Skeletal muscle tissue (tissue), 4 donors: ENCODE data around the gene COMMD10. TPM values are rescaled to one million over a fixed set of nuclear protein-coding genes. Genes with fewer than 3 reads are reported as not detected.

ENCODE experiments used
- H3K27ac ChIP-seq: one replicate; pipeline ENCODE4 v1.7.0; 2013; ENCODE audit warnings: mild to moderate bottlenecking, low read depth, low read length, inconsistent platforms
- H3K27me3 ChIP-seq, 3 donors: one replicate each; pipeline ENCODE4 v1.7.0; 2013; ENCODE audit warnings: low read length in 3 of 3; ENCODE audit not compliant: control insufficient read depth in 3 of 3, insufficient read depth in 3 of 3
- H3K36me3 ChIP-seq, 3 donors: one replicate each; pipeline ENCODE4 v1.7.0; 2013; ENCODE audit warnings: low read length in 3 of 3; ENCODE audit not compliant: control insufficient read depth in 3 of 3, insufficient read depth in 3 of 3
- H3K4me1 ChIP-seq, 3 donors: one replicate each; pipeline ENCODE4 v1.7.0; 2013; ENCODE audit warnings: low read length in 3 of 3, mild to moderate bottlenecking in 3 of 3; ENCODE audit not compliant: control insufficient read depth in 3 of 3, insufficient read depth in 3 of 3
- H3K4me3 ChIP-seq, 3 donors: one replicate each; pipeline ENCODE4 v1.7.0; 2013; ENCODE audit warnings: low read length in 3 of 3
- H3K9ac ChIP-seq, 3 donors: one replicate each; pipeline ENCODE4 v1.7.0; 2013; ENCODE audit warnings: low read length in 3 of 3, mild to moderate bottlenecking in 3 of 3, moderate library complexity in 2 of 3, low read depth in 1 of 3
- H3K9me3 ChIP-seq, 3 donors: one replicate each; pipeline ENCODE4 v1.7.0; 2013; ENCODE audit warnings: low read length in 3 of 3; ENCODE audit not compliant: control insufficient read depth in 3 of 3
- total RNA-seq: library from RNA; depleted of rRNA; stranded (reverse); fragments of >200 nt; gene quantifications from one replicate; pipeline ENCODE4 v1.2.3, GENCODE V29; 2014
- donor health status: Osteomylitis.

Gene COMMD10
- total RNA-seq, 1 donor from 2014 or later = 37.1 TPM

DNA sequence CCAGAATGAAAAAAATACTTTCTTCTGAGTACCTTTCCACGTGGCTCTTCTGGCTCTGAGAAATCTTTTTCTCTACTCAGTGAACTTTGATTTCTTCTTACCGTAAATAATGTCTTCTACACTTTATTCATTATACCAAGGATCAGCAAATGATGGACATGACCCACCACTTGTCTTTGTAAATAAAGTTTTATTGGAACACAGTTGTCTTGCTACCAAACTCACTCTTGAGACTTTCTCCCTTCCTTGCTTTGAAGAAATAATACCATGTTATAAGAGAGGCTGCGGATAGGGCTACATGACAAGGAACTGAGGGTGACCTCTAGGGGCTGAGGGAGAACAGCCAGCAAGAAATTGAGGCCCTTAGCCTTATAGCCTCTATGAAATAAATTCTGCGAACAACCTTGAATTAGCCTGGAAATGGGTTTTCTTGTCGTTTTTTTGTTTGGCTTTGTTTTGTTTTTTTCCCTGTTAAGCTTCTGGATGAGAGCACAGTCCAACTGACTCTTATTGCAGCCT is 212.5 kb downstream of the COMMD10 start:
- H3K4me1 ChIP-seq = no peaks in the 10 kb centered on the region
- H3K27ac ChIP-seq = no peak overlapping the region
- H3K9me3 ChIP-seq = peaks cover 0 to 6% (median 3%) of the 10 kb centered on the region in 3 donors
- H3K27me3 ChIP-seq = no peaks in the 10 kb centered on the region
- peaks cover 5 to 27% (median 15%) of the 10 kb centered on the region in 3 donors for H3K36me3 ChIP-seq
- no peak overlapping the region for H3K4me3 ChIP-seq
- H3K9ac ChIP-seq = no peak overlapping the region

GRCh38 chr5:116299746-116300640 is 215.2 kb downstream of the COMMD10 start:
- Histone ChIP-seq H3K36me3 (peaks cover 12 to 41% (median 29%) of the 10 kb centered on the region in 3 donors), H3K4me3 (no peak overlapping the region), H3K4me1 (no peaks in the 10 kb centered on the region), H3K9ac (no peak overlapping the region), H3K9me3 (peaks cover 0 to 6% (median 3%) of the 10 kb centered on the region in 3 donors), H3K27ac (no peak overlapping the region), H3K27me3 (no peaks in the 10 kb centered on the region)

DNA sequence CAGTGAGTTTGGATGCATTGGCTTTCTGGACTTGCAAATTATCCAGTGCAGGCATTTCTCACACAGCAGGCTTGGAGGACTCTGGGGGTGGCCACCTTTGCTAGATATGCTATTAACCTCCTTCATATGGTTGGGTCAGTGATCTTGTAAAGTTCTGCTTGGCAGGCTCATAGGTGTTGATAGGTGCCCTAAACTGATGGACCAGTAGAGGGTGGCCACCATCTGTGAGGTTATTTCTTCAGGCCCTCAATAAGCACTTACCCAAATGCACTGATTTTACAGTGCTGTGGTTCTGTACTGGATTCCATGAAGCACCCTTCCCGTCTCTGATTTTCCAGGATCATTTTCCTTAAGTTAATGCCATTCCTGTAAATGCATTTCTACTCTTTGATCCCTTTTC is 216.3 kb downstream of the COMMD10 start:
- no peaks in the 10 kb centered on the region for H3K27me3 ChIP-seq
- H3K9me3 ChIP-seq = peaks cover 0 to 6% (median 3%) of the 10 kb centered on the region in 3 donors
- no peak overlapping the region for H3K27ac ChIP-seq
- H3K4me3 ChIP-seq = no peak overlapping the region
- H3K36me3 ChIP-seq = peaks cover 12 to 50% (median 38%) of the 10 kb centered on the region in 3 donors
- H3K4me1 ChIP-seq = no peaks in the 10 kb centered on the region
- no peak overlapping the region for H3K9ac ChIP-seq

- Histone ChIP-seq H3K9me3 (peaks cover 4 to 16% (median 8%) of the 10 kb centered on the region in 3 donors), H3K9ac (no peak overlapping the region), H3K27ac (no peak overlapping the region), H3K36me3 (peaks cover 19 to 61% (median 40%) of the 10 kb centered on the region in 3 donors), H3K27me3 (no peaks in the 10 kb centered on the region), H3K4me1 (no peaks in the 10 kb centered on the region), H3K4me3 (no peak overlapping the region)
Measured at GRCh38 chr5:116303340-116303739, 218.5 kb downstream of the COMMD10 start.

DNA sequence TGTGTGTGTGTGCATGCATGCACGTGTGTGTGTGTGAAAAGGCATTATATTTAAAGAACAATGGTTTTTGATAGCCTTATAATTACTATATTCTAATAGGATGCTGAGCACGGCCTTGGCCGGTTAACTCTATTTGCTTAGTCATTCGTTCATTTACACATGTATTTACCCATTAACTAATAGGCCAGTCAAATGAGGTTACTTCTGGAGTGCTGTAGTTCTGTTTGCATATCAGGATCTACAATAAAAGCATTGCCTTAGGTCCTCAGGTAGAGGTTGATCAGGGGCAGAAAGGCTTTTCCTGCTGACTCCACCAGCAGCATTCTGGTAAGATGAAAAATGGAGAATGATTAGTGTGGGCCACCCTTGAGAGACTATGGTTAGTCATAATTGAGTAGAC is 219.0 kb downstream of the COMMD10 start:
- Histone ChIP-seq H3K27ac (no peak overlapping the region), H3K9me3 (peaks cover 4 to 17% (median 9%) of the 10 kb centered on the region in 3 donors), H3K27me3 (no peaks in the 10 kb centered on the region), H3K4me3 (no peak overlapping the region), H3K9ac (no peak overlapping the region), H3K4me1 (no peaks in the 10 kb centered on the region), H3K36me3 (peaks cover 16 to 61% (median 37%) of the 10 kb centered on the region in 3 donors)

GRCh38 chr5:116305899-116306298 is 221.1 kb downstream of the COMMD10 start:
- no peak overlapping the region for H3K27ac ChIP-seq
- H3K9me3 ChIP-seq = peaks cover 4 to 19% (median 12%) of the 10 kb centered on the region in 3 donors
- H3K4me1 ChIP-seq = no peaks in the 10 kb centered on the region
- H3K36me3 ChIP-seq = peaks cover 16 to 52% (median 40%) of the 10 kb centered on the region in 3 donors
- H3K27me3 ChIP-seq = no peaks in the 10 kb centered on the region
- H3K4me3 ChIP-seq = no peak overlapping the region
- H3K9ac ChIP-seq = no peak overlapping the region

DNA sequence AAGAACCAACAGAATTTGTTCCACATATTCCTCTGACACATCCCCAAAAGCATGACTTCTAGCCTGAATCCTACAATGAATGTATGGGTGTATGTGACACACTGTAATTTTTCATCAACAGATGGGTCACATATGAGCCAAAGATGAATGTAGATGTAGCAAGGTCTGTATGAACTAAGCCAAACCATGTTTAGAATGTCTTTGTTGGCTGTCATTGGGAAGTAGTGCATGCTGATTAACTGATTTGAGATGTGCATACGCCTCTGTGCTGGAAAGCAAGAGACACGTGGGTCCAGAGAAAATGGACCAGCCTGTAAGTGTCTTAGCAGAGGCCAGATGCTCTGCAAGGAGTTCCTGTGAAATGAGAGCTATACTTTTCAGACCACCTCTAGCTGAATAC is 222.0 kb downstream of the COMMD10 start:
- Histone ChIP-seq H3K27me3 (no peaks in the 10 kb centered on the region), H3K9me3 (peaks cover 4 to 19% (median 12%) of the 10 kb centered on the region in 3 donors), H3K4me3 (no peak overlapping the region), H3K36me3 (peaks cover 16 to 49% (median 40%) of the 10 kb centered on the region in 3 donors), H3K9ac (no peak overlapping the region), H3K27ac (no peak overlapping the region), H3K4me1 (no peaks in the 10 kb centered on the region)

GRCh38 chr5:116308391-116308790 is 223.6 kb downstream of the COMMD10 start:
- H3K36me3 ChIP-seq = peaks cover 16 to 47% (median 34%) of the 10 kb centered on the region in 3 donors
- H3K4me1 ChIP-seq = no peaks in the 10 kb centered on the region
- H3K27ac ChIP-seq = no peak overlapping the region
- H3K9me3 ChIP-seq = peaks cover 4 to 19% (median 12%) of the 10 kb centered on the region in 3 donors
- no peaks in the 10 kb centered on the region for H3K27me3 ChIP-seq
- no peak overlapping the region for H3K4me3 ChIP-seq
- no peak overlapping the region for H3K9ac ChIP-seq

- Histone ChIP-seq H3K4me1 (no peaks in the 10 kb centered on the region), H3K36me3 (peaks cover 6 to 10% (median 8%) of the 10 kb centered on the region in 3 donors), H3K4me3 (no peak overlapping the region), H3K9ac (no peak overlapping the region), H3K27me3 (no peaks in the 10 kb centered on the region), H3K27ac (no peak overlapping the region), H3K9me3 (peaks cover 0 to 4% (median 3%) of the 10 kb centered on the region in 3 donors)
Measured at GRCh38 chr5:116313366-116313765, 228.5 kb downstream of the COMMD10 start.

DNA sequence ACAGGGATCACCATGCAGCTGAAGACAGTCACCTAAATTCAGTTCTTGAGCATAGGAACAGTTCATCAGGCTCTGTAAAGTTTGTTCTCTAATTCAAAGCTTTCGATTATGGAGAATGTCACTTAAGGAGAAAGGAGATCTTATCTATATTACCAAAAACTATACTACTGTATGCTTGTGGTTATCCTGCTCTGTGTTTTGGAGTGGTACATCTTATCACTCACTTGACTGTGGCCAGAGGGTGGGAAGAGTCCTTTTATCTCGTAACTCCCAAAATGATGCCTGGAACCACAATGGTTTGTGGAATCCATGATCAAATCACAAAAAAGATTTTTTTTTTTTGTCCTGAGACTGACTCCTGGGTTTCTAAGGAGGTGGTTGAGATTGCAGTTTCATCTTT is 230.7 kb downstream of the COMMD10 start:
- no peaks in the 10 kb centered on the region for H3K4me1 ChIP-seq
- no peak overlapping the region for H3K27ac ChIP-seq
- no peaks in the 10 kb centered on the region for H3K9me3 ChIP-seq
- H3K27me3 ChIP-seq = no peaks in the 10 kb centered on the region
- H3K9ac ChIP-seq = no peak overlapping the region
- peaks cover 7 to 8% (median 7%) of the 10 kb centered on the region in 3 donors for H3K36me3 ChIP-seq
- H3K4me3 ChIP-seq = no peak overlapping the region
